ENCODE results near the gene QPCT. TPM values are rescaled to one million over a fixed set of nuclear protein-coding genes. Genes with fewer than 3 reads are reported as not detected.

QPCT gene
- total RNA-seq, 1 donor from 2014 or later, result 2.7 TPM

GRCh38 chr2:37357530-37357929 lies 13.1 kb downstream of the QPCT start:
- Mint-ChIP-seq H3K27ac (no peak overlapping the region), H3K4me3 (ENCODE audit: low read depth) (no peak overlapping the region), H3K27me3 (no peaks in the 10 kb centered on the region), H3K36me3 (ENCODE audit: insufficient read depth) (no peaks in the 10 kb centered on the region), H3K4me1 (ENCODE audit: low read depth) (no peaks in the 10 kb centered on the region), H3K9me3 (ENCODE audit: low read depth) (no peaks in the 10 kb centered on the region)
- no peak for TF ChIP-seq CTCF (IDR thresholded peaks at IDR 0.05; ENCODE audit: unreplicated experiment)
- DNase-seq (ENCODE audit: low spot score, unreplicated experiment), result no peak

GRCh38 chr2:37358466-37358865 lies 14.0 kb downstream of the QPCT start:
- Mint-ChIP-seq H3K36me3 (ENCODE audit: insufficient read depth) (no peaks in the 10 kb centered on the region), H3K4me3 (ENCODE audit: low read depth) (no peak overlapping the region), H3K27ac (no peak overlapping the region), H3K9me3 (ENCODE audit: low read depth) (no peaks in the 10 kb centered on the region), H3K27me3 (no peaks in the 10 kb centered on the region), H3K4me1 (ENCODE audit: low read depth) (no peaks in the 10 kb centered on the region)
- no peak for DNase-seq (ENCODE audit: low spot score, unreplicated experiment)
- TF ChIP-seq CTCF (IDR thresholded peaks at IDR 0.05; ENCODE audit: unreplicated experiment), result no peak

- H3K36me3 Mint-ChIP-seq (ENCODE audit: insufficient read depth), result no peaks in the 10 kb centered on the region
- no peak overlapping the region for H3K27ac Mint-ChIP-seq
- no peaks in the 10 kb centered on the region for H3K4me1 Mint-ChIP-seq (ENCODE audit: low read depth)
- no peak overlapping the region for H3K4me3 Mint-ChIP-seq (ENCODE audit: low read depth)
- no peaks in the 10 kb centered on the region for H3K9me3 Mint-ChIP-seq (ENCODE audit: low read depth)
- TF ChIP-seq CTCF (IDR thresholded peaks at IDR 0.05; ENCODE audit: unreplicated experiment), result no peak
- DNase-seq (ENCODE audit: low spot score, unreplicated experiment), result no peak
- H3K27me3 Mint-ChIP-seq, result no peaks in the 10 kb centered on the region
Measured at GRCh38 chr2:37361216-37361815, 16.9 kb downstream of the QPCT start.

- no peak overlapping the region for H3K4me3 Mint-ChIP-seq (ENCODE audit: low read depth)
- H3K27me3 Mint-ChIP-seq, result no peaks in the 10 kb centered on the region
- no peaks in the 10 kb centered on the region for H3K4me1 Mint-ChIP-seq (ENCODE audit: low read depth)
- H3K27ac Mint-ChIP-seq, result no peak overlapping the region
- H3K36me3 Mint-ChIP-seq (ENCODE audit: insufficient read depth), result no peaks in the 10 kb centered on the region
- no peak for TF ChIP-seq CTCF (IDR thresholded peaks at IDR 0.05; ENCODE audit: unreplicated experiment)
- DNase-seq (ENCODE audit: low spot score, unreplicated experiment), result no peak
- H3K9me3 Mint-ChIP-seq (ENCODE audit: low read depth), result no peaks in the 10 kb centered on the region
Measured at GRCh38 chr2:37361994-37362698, 17.7 kb downstream of the QPCT start.

- Mint-ChIP-seq H3K27me3 (no peaks in the 10 kb centered on the region), H3K27ac (no peak overlapping the region), H3K9me3 (ENCODE audit: low read depth) (no peaks in the 10 kb centered on the region), H3K4me1 (ENCODE audit: low read depth) (no peaks in the 10 kb centered on the region), H3K4me3 (ENCODE audit: low read depth) (no peak overlapping the region), H3K36me3 (ENCODE audit: insufficient read depth) (no peaks in the 10 kb centered on the region)
- no peak for TF ChIP-seq CTCF (IDR thresholded peaks at IDR 0.05; ENCODE audit: unreplicated experiment)
- no peak for DNase-seq (ENCODE audit: low spot score, unreplicated experiment)
Measured at GRCh38 chr2:37364351-37364750, 19.9 kb downstream of the QPCT start.

Measured in progenitor cell of endocrine pancreas (in vitro differentiated cells).